H1 (cell line): ENCODE data around the gene RNF212. TPM values are rescaled to one million over a fixed set of nuclear protein-coding genes. Genes with fewer than 3 reads are reported as not detected.

Experiments
- CTCF ChIA-PET: fragments of 300-600 bp; sonication (Branson Sonifier 250); formaldehyde crosslinking; loops from one replicate; lab custom pipeline; 2021; ENCODE audit not compliant: partially characterized antibody; lab: Charles Lee
- POLR2A ChIA-PET: fragments of 300-600 bp; sonication (Branson Sonifier 250); formaldehyde crosslinking; loops from one replicate; lab custom pipeline; 2021; ENCODE audit warnings: inconsistent platforms; ENCODE audit not compliant: partially characterized antibody; lab: Charles Lee
- DNase-seq, 2 experiments: peaks; one replicate each; pipeline versions ENCODE4 v3.0.0 to v3.0.0-alpha.2; 2010 to 2022; ENCODE audit warnings: low spot score in 2 of 2, low read depth in 1 of 2, mixed read lengths in 1 of 2
- FAIRE-seq: peaks from 2 replicates; lab custom pipeline; 2011; peaks lifted over from hg19 to GRCh38; lab: Jason Lieb, UNC
- H2AFZ ChIP-seq: 2 replicates; pipeline ENCODE4 v1.8.1; 2012; ENCODE audit warnings: low read length, inconsistent platforms
- H2AK5ac ChIP-seq: 2 replicates; pipeline ENCODE4 v1.6.1; 2013; ENCODE audit warnings: low read depth, low read length
- H2BK120ac ChIP-seq: replicated peaks from 2 replicates; pipeline ENCODE3; 2013; ENCODE audit warnings: low read depth, low read length, inconsistent platforms
- H2BK12ac ChIP-seq: 2 replicates; pipeline ENCODE4 v1.6.1; 2013; ENCODE audit warnings: low read depth, low read length
- H2BK15ac ChIP-seq: 2 replicates; pipeline ENCODE4 v1.6.1; 2013; ENCODE audit warnings: low read length
- H2BK20ac ChIP-seq: 2 replicates; pipeline ENCODE4 v1.6.1; 2013; ENCODE audit warnings: low read length
- H2BK5ac ChIP-seq: 2 replicates; pipeline ENCODE4 v1.6.1; 2013; ENCODE audit warnings: low read depth, low read length
- H3K14ac ChIP-seq: 2 replicates; pipeline ENCODE4 v1.6.1; 2013; ENCODE audit warnings: inconsistent platforms; ENCODE audit not compliant: insufficient read length
- H3K18ac ChIP-seq: 2 replicates; pipeline ENCODE4 v1.6.1; 2013; ENCODE audit warnings: low read length; ENCODE audit errors: extremely low read depth
- H3K23ac ChIP-seq: 2 replicates; pipeline ENCODE4 v1.6.1; 2013; ENCODE audit warnings: inconsistent platforms; ENCODE audit not compliant: insufficient read length
- H3K23me2 ChIP-seq: 2 replicates; pipeline ENCODE4 v1.6.1; 2013; ENCODE audit warnings: low read depth, low read length
- H3K27ac ChIP-seq: 2 replicates; pipeline ENCODE4 v1.6.1; 2011; ENCODE audit warnings: low read depth, low read length, inconsistent platforms
- H3K27me3 ChIP-seq, 4 experiments: replicated peaks in 1 of 4; 1 replicate in 1 of 4; 2 replicates in 3 of 4; pipeline versions ENCODE4 v1.6.1 to v1.8.1; 2011 to 2013; ENCODE audit warnings: low read length in 3 of 4, mild to moderate bottlenecking in 3 of 4, inconsistent platforms in 2 of 4, mixed read lengths in 2 of 4, moderate library complexity in 1 of 4; ENCODE audit not compliant: control insufficient read depth in 3 of 4, insufficient read depth in 3 of 4; ENCODE audit errors: extremely low read depth in 1 of 4
- H3K36me3 ChIP-seq, 4 experiments: 2 replicates each; pipeline versions ENCODE4 v1.6.1 to v1.8.1; 2011 to 2013; ENCODE audit warnings: mild to moderate bottlenecking in 4 of 4, low read length in 3 of 4, moderate library complexity in 2 of 4, control low read depth in 1 of 4, inconsistent platforms in 1 of 4; ENCODE audit not compliant: insufficient read depth in 4 of 4, control insufficient read depth in 2 of 4
- H3K4ac ChIP-seq: replicated peaks from 2 replicates; pipeline ENCODE3; 2013; ENCODE audit warnings: low read length, low read depth, mixed read lengths, inconsistent platforms; ENCODE audit not compliant: insufficient read length
- H3K4me1 ChIP-seq, 4 experiments: replicated peaks in 1 of 4; 1 replicate in 1 of 4; 2 replicates in 3 of 4; pipeline versions ENCODE4 v1.6.1 to v1.8.1; 2011 to 2013; ENCODE audit warnings: low read length in 3 of 4, inconsistent platforms in 2 of 4, mixed read lengths in 1 of 4; ENCODE audit not compliant: insufficient read depth in 4 of 4, control insufficient read depth in 3 of 4
- H3K4me2 ChIP-seq, 2 experiments: 2 replicates each; pipeline versions ENCODE4 v1.6.1 to v1.8.1; 2011 to 2013; ENCODE audit warnings: low read depth in 2 of 2, low read length in 2 of 2, control low read depth in 1 of 2, inconsistent platforms in 1 of 2, mild to moderate bottlenecking in 1 of 2; ENCODE audit not compliant: insufficient read depth in 1 of 2
- H3K4me3 ChIP-seq, 4 experiments: fragments of 200-600, 300-600 bp in 1 of 4; sonication (generic), shearing (Covaris generic), sonication (Bioruptor Twin) in 1 of 4; 2 replicates each; pipeline versions ENCODE4 v1.5.1 to v1.8.1; 2011 to 2016; ENCODE audit warnings: low read length in 4 of 4, low read depth in 3 of 4, control low read depth in 2 of 4, inconsistent platforms in 2 of 4, mild to moderate bottlenecking in 2 of 4, mixed read lengths in 1 of 4, moderate library complexity in 1 of 4; ENCODE audit not compliant: insufficient read depth in 2 of 4; ENCODE audit errors: extremely low read depth in 1 of 4
- H3K56ac ChIP-seq: replicated peaks from 2 replicates; pipeline ENCODE3; 2013; ENCODE audit warnings: low read depth, mild to moderate bottlenecking, mixed read lengths, low read length, inconsistent platforms; ENCODE audit not compliant: insufficient read length
- H3K79me1 ChIP-seq: 2 replicates; pipeline ENCODE4 v1.6.1; 2013; ENCODE audit warnings: low read depth, low read length, control low read depth
- H3K79me2 ChIP-seq, 2 experiments: 2 replicates each; pipeline versions ENCODE4 v1.6.1 to v1.8.1; 2012 to 2013; ENCODE audit warnings: low read length in 2 of 2, mild to moderate bottlenecking in 2 of 2, inconsistent platforms in 1 of 2; ENCODE audit not compliant: insufficient read depth in 2 of 2, control insufficient read depth in 1 of 2
- H3K9ac ChIP-seq, 4 experiments: replicated peaks in 1 of 4; 1 replicate in 1 of 4; 2 replicates in 3 of 4; pipeline versions ENCODE4 v1.6.1 to v1.8.1; 2011 to 2013; ENCODE audit warnings: low read depth in 3 of 4, low read length in 3 of 4, control low read depth in 2 of 4, mild to moderate bottlenecking in 2 of 4, moderate library complexity in 2 of 4, inconsistent platforms in 1 of 4; ENCODE audit errors: extremely low read depth in 1 of 4
- H3K9me3 ChIP-seq, 2 experiments: 2 replicates each; pipeline versions ENCODE4 v1.6.1 to v1.8.1; 2012 to 2013; ENCODE audit warnings: mild to moderate bottlenecking in 2 of 2, moderate library complexity in 2 of 2, control low read depth in 1 of 2, inconsistent platforms in 1 of 2, low read depth in 1 of 2, low read length in 1 of 2, mixed read lengths in 1 of 2; ENCODE audit not compliant: insufficient read depth in 2 of 2
- H4K20me1 ChIP-seq, 2 experiments: replicated peaks in 1 of 2; 2 replicates each; pipeline versions ENCODE3 to v1.8.1; 2011 to 2013; ENCODE audit warnings: inconsistent platforms in 2 of 2, low read length in 2 of 2, mild to moderate bottlenecking in 1 of 2; ENCODE audit not compliant: insufficient read depth in 2 of 2, control insufficient read depth in 1 of 2
- H4K5ac ChIP-seq: 2 replicates; pipeline ENCODE4 v1.6.1; 2013; ENCODE audit warnings: low read length, low read depth, mixed read lengths, inconsistent platforms; ENCODE audit not compliant: insufficient read length
- H4K8ac ChIP-seq: 2 replicates; pipeline ENCODE4 v1.8.0; 2013; ENCODE audit warnings: mild to moderate bottlenecking, moderate library complexity, low read length, inconsistent platforms; ENCODE audit not compliant: insufficient read depth; ENCODE audit errors: extremely low read depth
- H4K91ac ChIP-seq: replicated peaks from 2 replicates; pipeline ENCODE3; 2013; ENCODE audit warnings: low read length, mixed read lengths, inconsistent platforms; ENCODE audit not compliant: insufficient read length
- BRCA1 ChIP-seq: IDR thresholded peaks from 2 replicates; pipeline ENCODE4 v1.6.1; 2012; ENCODE audit warnings: low read depth, low read length, improper control_type of control experiment
- EZH2 ChIP-seq: fragments of 200-600 bp; sonication (generic); IDR thresholded peaks from 2 replicates; pipeline ENCODE4 v1.7.1; 2012; ENCODE audit warnings: low read depth, mild to moderate bottlenecking, moderate library complexity, low read length, inconsistent platforms; ENCODE audit not compliant: severe bottlenecking
- GABPA ChIP-seq: IDR thresholded peaks from 2 replicates; pipeline ENCODE4 v1.6.1; 2011; ENCODE audit warnings: mild to moderate bottlenecking, low read length, moderate library complexity, borderline replicate concordance; ENCODE audit not compliant: insufficient read depth
- RNF2 ChIP-seq: fragments of 200-900, 300-1000 bp; sonication (generic); IDR thresholded peaks from 2 replicates; pipeline ENCODE4 v1.7.1; 2016; ENCODE audit warnings: borderline replicate concordance, low read depth, mild to moderate bottlenecking, antibody characterized with exemption, low read length; ENCODE audit not compliant: poor library complexity, severe bottlenecking; ENCODE audit errors: missing control alignments
- RXRA ChIP-seq: IDR thresholded peaks from 2 replicates; pipeline ENCODE4 v1.6.1; 2011; ENCODE audit warnings: low read depth, mild to moderate bottlenecking, low read length, moderate library complexity; ENCODE audit not compliant: insufficient read depth
- SP1 ChIP-seq: IDR thresholded peaks from 2 replicates; pipeline ENCODE4 v1.6.1; 2011; ENCODE audit warnings: low read depth, low read length
- SP4 ChIP-seq: IDR thresholded peaks from 2 replicates; pipeline ENCODE4 v1.6.1; 2012; ENCODE audit warnings: low read length, inconsistent platforms
- TAF1 ChIP-seq: IDR thresholded peaks from 2 replicates; pipeline ENCODE4 v1.6.1; 2011; ENCODE audit warnings: mild to moderate bottlenecking, low read depth, low read length
- TEAD4 ChIP-seq: IDR thresholded peaks from 2 replicates; pipeline ENCODE4 v1.6.1; 2012; ENCODE audit warnings: low read depth, low read length, inconsistent platforms, mixed read lengths
- USF2 ChIP-seq: IDR thresholded peaks from 2 replicates; pipeline ENCODE4 v1.6.1; 2011; ENCODE audit warnings: low read length, improper control_type of control experiment
- WGBS, 2 experiments: shearing (Covaris generic) in 1 of 2; methylation state at CpG; one replicate each; pipeline versions ENCODE4 v1.1.6 to v1.1.7; 2013 to 2015; ENCODE audit warnings: low lambda C conversion rate in 2 of 2, mixed read lengths in 2 of 2, inconsistent platforms in 1 of 2, low coverage in 1 of 2, missing lambda C conversion rate in 1 of 2; ENCODE audit not compliant: insufficient replicate concordance in 2 of 2, insufficient coverage in 1 of 2, insufficient read length in 1 of 2; ENCODE audit errors: extremely low coverage in 1 of 2, missing lambda C conversion rate in 1 of 2; 5-methylcytosine and 5-hydroxymethylcytosine counted together
- polyA plus RNA-seq, 7 experiments: library from polyadenylated mRNA; depleted of rRNA in 3 of 7; stranded (reverse) in 5 of 7; unstranded in 2 of 7; fragments of >200 nt in 5 of 7; fragments of 200-250 nt in 2 of 7; gene quantifications; 1 replicate in 5 of 7; 2 replicates in 1 of 7; 4 replicates in 1 of 7; pipeline versions ENCODE4 v1.2.1 to v1.2.3, GENCODE V29; 2011 to 2013; ENCODE audit warnings: missing spikeins in 2 of 7, mixed read lengths in 2 of 7
- total RNA-seq: library from RNA; stranded (reverse); fragmentation: NEBNext Ultra II Directional; extraction: Animal tissue kit (Norgen Biotek cat#: 25700); gene quantifications from 2 replicates; pipeline ENCODE4 v1.2.1, GENCODE V29; 2021

RNF212 gene
- total and polyA plus RNA-seq, 2 of the 8 experiments (the other 6 are each of a cell fraction or from before 2014, with no cell fraction given): 3.4 to 5.4 TPM

GRCh38 chr4:1094336-1094690 lies 19.1 kb downstream of the RNF212 start:
- Histone ChIP-seq H3K4me3 (no peak overlapping the region), H4K5ac (no peak overlapping the region), H2AFZ (no peak overlapping the region), H3K4me2 (no peak overlapping the region), H2AK5ac (no peak overlapping the region), H3K14ac (no peak overlapping the region), H3K23me2 (no peaks in the 10 kb centered on the region), H3K27ac (no peak overlapping the region), H3K56ac (no peak overlapping the region), H2BK20ac (no peak overlapping the region), H3K36me3 (no peaks in the 10 kb centered on the region), H3K9me3 (0 out of 4 replicates have a peak, but pooled peaks cover 0 to under 1% of the 10 kb centered on the region in 2 experiments), H2BK12ac (no peak overlapping the region), H3K23ac (no peak overlapping the region), H3K27me3 (no peaks in the 10 kb centered on the region), H3K4me1 (no peaks in the 10 kb centered on the region; a peak in 1 of 7 replicates), H2BK120ac (no peak overlapping the region), H4K8ac (no peak overlapping the region), H3K18ac (no peak overlapping the region), H2BK15ac (no peak overlapping the region), H4K91ac (no peak overlapping the region), H3K79me1 (no peaks in the 10 kb centered on the region), H2BK5ac (no peak overlapping the region)
- FAIRE-seq (no peak), DNase-seq (no peak)
- POLR2A ChIA-PET: interaction anchor here (0.6 to 1.1 kb wide), 2 partner anchors 11 to 552 kb away, joined by 3 read pairs; no protein-coding TSS in a partner anchor
- WGBS, 2 experiments: 88% methylated on average over 6 of the region's 6 CpGs; no CpG with 5 or more reads in 1 of the 2 experiments
- CTCF ChIA-PET: interaction anchor here (1.3 to 1.6 kb wide), 2 partner anchors 11 to 64 kb away, joined by 3 read pairs; no protein-coding TSS in a partner anchor
- no peak for TF ChIP-seq BRCA1
- TF ChIP-seq GABPA: no peak
- TF ChIP-seq TAF1: no peak
- no peak for TF ChIP-seq RXRA
- no peak for TF ChIP-seq USF2
- no peak for TF ChIP-seq TEAD4
- no peak for TF ChIP-seq EZH2
- no peak for TF ChIP-seq RNF2
- TF ChIP-seq SP1: no peak
- TF ChIP-seq SP4: no peak
- TF ChIP-seq, all 59 proteins: peak for 0
- no peaks in the 10 kb centered on the region for H4K20me1 ChIP-seq
- no peaks in the 10 kb centered on the region for H3K79me2 ChIP-seq
- H3K4ac ChIP-seq: no peak overlapping the region
- no peak overlapping the region for H3K9ac ChIP-seq
